SK-N-SH treated with all-trans-retinoic acid at 6 μM for 48 hours (cell line): ENCODE data around the gene KCNK3.
A peak's percentile ranks its signal among the peaks of the same experiment; 100 is the strongest.

ENCODE experiments used
- ATAC-seq: fragments of 200-7000 bp; cut with Tn5 transposase; 3 replicates; pipeline ENCODE4 v1.9.1; 2020; ENCODE audit warnings: mild to moderate bottlenecking, moderate library complexity
- ARNTL ChIP-seq: fragments of 450-650 bp; formaldehyde crosslinking; IDR thresholded peaks from 2 replicates; pipeline ENCODE4 v1.5.0; 2020; ENCODE audit warnings: low read depth, mild to moderate bottlenecking, moderate library complexity, borderline replicate concordance
- BACH2 ChIP-seq: fragments of 250-450 bp; sonication (Bioruptor Pico); IDR thresholded peaks from 2 replicates; pipeline ENCODE4 v1.9.0; 2021; ENCODE audit warnings: mild to moderate bottlenecking, borderline replicate concordance
- CREB5 ChIP-seq: fragments of 250-450 bp; sonication (Bioruptor Pico); IDR thresholded peaks from 2 replicates; pipeline ENCODE4 v1.5.1; 2020; ENCODE audit warnings: low read depth, mild to moderate bottlenecking, moderate library complexity
- CSDC2 ChIP-seq: fragments of 250-450 bp; sonication (Bioruptor Pico); IDR thresholded peaks from 2 replicates; pipeline ENCODE4 v1.5.0; 2020; ENCODE audit warnings: mild to moderate bottlenecking, moderate library complexity
- CSRNP3 ChIP-seq: fragments of 250-450 bp; sonication (Bioruptor Pico); IDR thresholded peaks from 2 replicates; pipeline ENCODE4 v1.5.1; 2021; ENCODE audit warnings: mild to moderate bottlenecking, moderate library complexity
- ESRRG ChIP-seq: fragments of 250-450 bp; sonication (Bioruptor Pico); IDR thresholded peaks from 2 replicates; pipeline ENCODE4 v1.6.1; 2021; ENCODE audit warnings: mild to moderate bottlenecking
- GLIS3 ChIP-seq: fragments of 250-450 bp; sonication (Bioruptor Pico); IDR thresholded peaks from 2 replicates; pipeline ENCODE4 v1.5.0; 2020; ENCODE audit warnings: mild to moderate bottlenecking, moderate library complexity
- ISL1 ChIP-seq: fragments of 250-450 bp; sonication (Bioruptor Pico); IDR thresholded peaks from 2 replicates; pipeline ENCODE4 v2.1.2; 2022; ENCODE audit warnings: mild to moderate bottlenecking, moderate library complexity
- OSR1 ChIP-seq: fragments of 250-450 bp; sonication (Bioruptor Pico); IDR thresholded peaks from 2 replicates; pipeline ENCODE4 v1.8.0; 2022; ENCODE audit warnings: moderate library complexity, mild to moderate bottlenecking, inconsistent platforms
- PATZ1 ChIP-seq: fragments of 250-450 bp; sonication (Bioruptor Pico); IDR thresholded peaks from 2 replicates; pipeline ENCODE4 v1.8.0; 2020; ENCODE audit warnings: mild to moderate bottlenecking, moderate library complexity, borderline replicate concordance
- POU6F1 ChIP-seq: fragments of 250-450 bp; sonication (Bioruptor Pico); IDR thresholded peaks from 2 replicates; pipeline ENCODE4 v1.8.0; 2021; ENCODE audit warnings: low read depth, mild to moderate bottlenecking, moderate library complexity, borderline replicate concordance
- PPARA ChIP-seq: fragments of 250-450 bp; sonication (Bioruptor Pico); IDR thresholded peaks from 2 replicates; pipeline ENCODE4 v1.5.0; 2020; ENCODE audit warnings: mild to moderate bottlenecking, borderline replicate concordance
- SNAI2 ChIP-seq: fragments of 250-450 bp; sonication (Bioruptor Pico); IDR thresholded peaks from 2 replicates; pipeline ENCODE4 v1.5.0; 2020; ENCODE audit warnings: mild to moderate bottlenecking, moderate library complexity
- TCF4 ChIP-seq: fragments of 250-450 bp; sonication (Bioruptor Pico); IDR thresholded peaks from 2 replicates; pipeline ENCODE4 v1.8.0; 2021; ENCODE audit warnings: mild to moderate bottlenecking, moderate library complexity, borderline replicate concordance
- TOX ChIP-seq: fragments of 250-450 bp; sonication (Bioruptor Pico); IDR thresholded peaks from 2 replicates; pipeline ENCODE4 v1.8.0; 2021; ENCODE audit warnings: mild to moderate bottlenecking, moderate library complexity, borderline replicate concordance
- TSHZ2 ChIP-seq: fragments of 250-450 bp; sonication (Bioruptor Pico); IDR thresholded peaks from 2 replicates; pipeline ENCODE4 v1.5.0; 2020; ENCODE audit warnings: mild to moderate bottlenecking, moderate library complexity
- ZFP3 ChIP-seq: fragments of 250-450 bp; sonication (Bioruptor Pico); IDR thresholded peaks from 2 replicates; pipeline ENCODE4 v1.5.0; 2020; ENCODE audit warnings: mild to moderate bottlenecking, moderate library complexity
- ZFP30 ChIP-seq: fragments of 450-650 bp; formaldehyde crosslinking; IDR thresholded peaks from 2 replicates; pipeline ENCODE4 v1.5.0; 2022; ENCODE audit warnings: mild to moderate bottlenecking, moderate library complexity
- ZNF565 ChIP-seq: fragments of 450-650 bp; formaldehyde crosslinking; conservative IDR thresholded peaks from 2 replicates; pipeline ENCODE4 v1.5.0; 2020; ENCODE audit warnings: low read depth, mild to moderate bottlenecking, moderate library complexity
- ZNF70 ChIP-seq: fragments of 450-650 bp; formaldehyde crosslinking; IDR thresholded peaks from 2 replicates; pipeline ENCODE4 v1.5.0; 2020; ENCODE audit warnings: mild to moderate bottlenecking, moderate library complexity
- ZNF8 ChIP-seq: fragments of 450-650 bp; formaldehyde crosslinking; IDR thresholded peaks from 2 replicates; pipeline ENCODE4 v1.5.0; 2020; ENCODE audit warnings: mild to moderate bottlenecking, moderate library complexity

KCNK3 gene

GRCh38 chr2:26729311-26729710 lies 36.8 kb downstream of the KCNK3 start (continued):
- TF ChIP-seq TCF4 (CRISPR knock-in tag) = no peak

GRCh38 chr2:26730549-26731344 lies 38.2 kb downstream of the KCNK3 start:
- no peak for TF ChIP-seq ZFP30 (CRISPR knock-in tag)
- TF ChIP-seq CSRNP3 (CRISPR knock-in tag) = no peak
- TF ChIP-seq CSDC2 (CRISPR knock-in tag) = no peak
- TF ChIP-seq PATZ1 = no peak
- no peak for TF ChIP-seq ARNTL
- TF ChIP-seq PPARA (CRISPR knock-in tag) = no peak
- no peak for TF ChIP-seq OSR1 (CRISPR knock-in tag)
- no peak for TF ChIP-seq TSHZ2 (CRISPR knock-in tag)
- TF ChIP-seq POU6F1 = no peak
- TF ChIP-seq ZNF565 (CRISPR knock-in tag) = no peak
- TF ChIP-seq SNAI2 (CRISPR knock-in tag) = no peak
- no peak for TF ChIP-seq TOX (CRISPR knock-in tag)
- TF ChIP-seq ISL1 (CRISPR knock-in tag) = no peak
- TF ChIP-seq, all 23 proteins: peak for 0
- ATAC-seq = peak; percentile 11; the same call in 1 of the 3 replicates

GRCh38 chr2:26731714-26732113 lies 39.2 kb downstream of the KCNK3 start:
- ATAC-seq = no peak
- TF ChIP-seq CREB5 (CRISPR knock-in tag) = no peak
- no peak for TF ChIP-seq GLIS3 (CRISPR knock-in tag)
- TF ChIP-seq CSRNP3 (CRISPR knock-in tag) = no peak
- TF ChIP-seq ZFP3 = no peak
- no peak for TF ChIP-seq TOX (CRISPR knock-in tag)
- no peak for TF ChIP-seq POU6F1
- no peak for TF ChIP-seq ZFP30 (CRISPR knock-in tag)
- no peak for TF ChIP-seq BACH2
- no peak for TF ChIP-seq TCF4 (CRISPR knock-in tag)
- no peak for TF ChIP-seq ARNTL
- no peak for TF ChIP-seq ESRRG (CRISPR knock-in tag)
- TF ChIP-seq ZNF70 (CRISPR knock-in tag) = no peak
- no peak for TF ChIP-seq ZNF8 (CRISPR knock-in tag)
- TF ChIP-seq TSHZ2 (CRISPR knock-in tag) = no peak
